HuH-7 (cell line): Measurements from ENCODE around the gene PLEKHG3.

Experiments used
- DNase-seq: peaks from one replicate; pipeline ENCODE4 v3.0.0; 2011; ENCODE audit warnings: low spot score

PLEKHG3 gene

GRCh38 chr14:64765740-64766302, 61.6 kb downstream of the PLEKHG3 start:
- no peak for DNase-seq

GRCh38 chr14:64766430-64767151, 62.4 kb downstream of the PLEKHG3 start:
- DNase-seq, result no peak

- DNase-seq, result no peak
These were observed 63.2 kb downstream of the PLEKHG3 start for GRCh38 chr14:64767215-64767964.

GRCh38 chr14:64768401-64769095, 64.3 kb downstream of the PLEKHG3 start:
- no peak for DNase-seq

GRCh38 chr14:64769096-64770020, 65.1 kb downstream of the PLEKHG3 start:
- DNase-seq, result no peak

GRCh38 chr14:64770751-64771150, 66.5 kb downstream of the PLEKHG3 start:
- no peak for DNase-seq

GRCh38 chr14:64771161-64771560, 66.9 kb downstream of the PLEKHG3 start:
- DNase-seq, result no peak

GRCh38 chr14:64772397-64772950, 68.2 kb downstream of the PLEKHG3 start:
- peak; percentile 65 for DNase-seq

GRCh38 chr14:64773046-64773445, 68.8 kb downstream of the PLEKHG3 start:
- no peak for DNase-seq

- DNase-seq, result no peak
These were observed 69.4 kb downstream of the PLEKHG3 start for GRCh38 chr14:64773577-64773976.

GRCh38 chr14:64774272-64774671, 70.0 kb downstream of the PLEKHG3 start:
- no peak for DNase-seq

- DNase-seq, result no peak
These were observed 71.0 kb downstream of the PLEKHG3 start for GRCh38 chr14:64775081-64775777.

GRCh38 chr14:64777461-64777860, 73.2 kb downstream of the PLEKHG3 start:
- no peak for DNase-seq

- no peak for DNase-seq
These were observed 74.0 kb downstream of the PLEKHG3 start for GRCh38 chr14:64778104-64778754.

GRCh38 chr14:64779472-64779871, 75.2 kb downstream of the PLEKHG3 start:
- DNase-seq, result no peak

GRCh38 chr14:64782196-64782595, 78.0 kb downstream of the PLEKHG3 start:
- no peak for DNase-seq

- DNase-seq, result no peak
These were observed 79.8 kb downstream of the PLEKHG3 start for GRCh38 chr14:64784006-64784405.

GRCh38 chr14:64786296-64787149, 82.3 kb downstream of the PLEKHG3 start:
- DNase-seq, result no peak

- no peak for DNase-seq
These were observed 83.4 kb downstream of the PLEKHG3 start for GRCh38 chr14:64787619-64788018.
